Activated T-cell treated with anti-CD3 and anti-CD28 coated beads for 1 hour (primary cell): ENCODE measurements around the gene DOC2A.
"Not testable (repeated sequence)": the region's sequence is repeated elsewhere in the genome, so short reads cannot be mapped to it uniquely, and the experiment has no call there.

ENCODE experiments used
- DNase-seq: peaks from one replicate; pipeline ENCODE4 v3.0.0-alpha.2; 2020; ENCODE audit warnings: low read depth

DOC2A gene

GRCh38 chr16:30010844-30011713 lies at the start of gene DOC2A:
DOC2A (minus strand) TSS chr16:30011027; CDS start chr16:30010222, 805 bp downstream.
- DNase-seq, result no peak

- DNase-seq, result no peak
Observed at GRCh38 chr16:30060346-30060745, 49.5 kb upstream of the DOC2A start.

- DNase-seq, result peak; percentile 27
Observed at GRCh38 chr16:30054959-30055553, 44.2 kb upstream of the DOC2A start.

GRCh38 chr16:30054451-30054850 lies 43.6 kb upstream of the DOC2A start:
- DNase-seq, result no peak

GRCh38 chr16:30053376-30054015 lies 42.7 kb upstream of the DOC2A start:
- no peak for DNase-seq

GRCh38 chr16:30052671-30053372 lies 42.0 kb upstream of the DOC2A start:
- DNase-seq, result peak; percentile 85

GRCh38 chr16:30051518-30051917 lies 40.7 kb upstream of the DOC2A start:
- no peak for DNase-seq

- no peak for DNase-seq
Observed at GRCh38 chr16:30049871-30050270, 39.0 kb upstream of the DOC2A start.

GRCh38 chr16:30046588-30046987 lies 35.8 kb upstream of the DOC2A start:
- no peak for DNase-seq

- no peak for DNase-seq
Observed at GRCh38 chr16:30046178-30046577, 35.4 kb upstream of the DOC2A start.

GRCh38 chr16:30041841-30042240 lies 31.0 kb upstream of the DOC2A start:
- no peak for DNase-seq

GRCh38 chr16:30040690-30041089 lies 29.9 kb upstream of the DOC2A start:
- not testable (repeated sequence) for DNase-seq

- DNase-seq, result no peak
Observed at GRCh38 chr16:30040221-30040620, 29.4 kb upstream of the DOC2A start.

GRCh38 chr16:30033270-30033669 lies 22.4 kb upstream of the DOC2A start:
- no peak for DNase-seq

- peak; percentile 37 for DNase-seq
Observed at GRCh38 chr16:30032083-30032819, 21.4 kb upstream of the DOC2A start.

- no peak for DNase-seq
Observed at GRCh38 chr16:30031477-30031918, 20.7 kb upstream of the DOC2A start.

GRCh38 chr16:30030841-30031413 lies 20.1 kb upstream of the DOC2A start, which contains the start of gene TLCD3B:
TLCD3B (minus strand) TSS chr16:30031271; CDS start chr16:30030527, 744 bp downstream.
- DNase-seq, result no peak

- DNase-seq, result no peak
Observed at GRCh38 chr16:30030011-30030685, 19.3 kb upstream of the DOC2A start.

- no peak for DNase-seq
Observed at GRCh38 chr16:30028438-30029076, 17.7 kb upstream of the DOC2A start.
